ENCODE data around the gene SEMA4D.

SEMA4D gene

GRCh38 chr9:89412541-89412940 lies 85.4 kb downstream of the SEMA4D start:
- H4K20me1 ChIP-seq (ENCODE audit: insufficient read depth): no peaks in the 10 kb centered on the region
- H3K79me2 ChIP-seq (ENCODE audit: insufficient read depth, low read depth): peaks cover 46% of the 10 kb centered on the region; the same call in 1 of the 2 replicates

GRCh38 chr9:89411759-89412158 lies 86.2 kb downstream of the SEMA4D start:
- no peak overlapping the region for H3K27ac ChIP-seq
- H3K27me3 ChIP-seq (ENCODE audit: insufficient read depth, low read depth): no peaks in the 10 kb centered on the region
- H3K36me3 ChIP-seq (ENCODE audit: insufficient read depth): no peaks in the 10 kb centered on the region
- TF ChIP-seq CTCF (conservative IDR thresholded peaks at IDR 0.05; ENCODE audit: low read depth, low read length): no peak
- H3K4me3 ChIP-seq (IDR thresholded peaks at IDR 0.05; ENCODE audit: insufficient read depth, low read depth, low read length): no peak overlapping the region
- H4K20me1 ChIP-seq (ENCODE audit: insufficient read depth): no peaks in the 10 kb centered on the region
- H2AFZ ChIP-seq (ENCODE audit: low read depth): no peak overlapping the region
- no peak overlapping the region for H3K4me2 ChIP-seq
- H3K9ac ChIP-seq: no peak overlapping the region
- H3K4me1 ChIP-seq (ENCODE audit: low read depth, poor library complexity, severe bottlenecking): peaks cover 7% of the 10 kb centered on the region
- peaks cover 42% of the 10 kb centered on the region; the same call in 1 of the 2 replicates for H3K79me2 ChIP-seq (ENCODE audit: insufficient read depth, low read depth)

More at GRCh38 chr9:89412541-89412940, 85.4 kb downstream of the SEMA4D start:
- TF ChIP-seq CTCF (conservative IDR thresholded peaks at IDR 0.05; ENCODE audit: low read depth, low read length): no peak
- Histone ChIP-seq H3K4me2 (no peak overlapping the region), H3K4me3 (IDR thresholded peaks at IDR 0.05; ENCODE audit: insufficient read depth, low read depth, low read length) (no peak overlapping the region), H3K27me3 (ENCODE audit: insufficient read depth, low read depth) (no peaks in the 10 kb centered on the region), H3K27ac (no peak overlapping the region), H3K9ac (no peak overlapping the region), H3K4me1 (ENCODE audit: low read depth, poor library complexity, severe bottlenecking) (peaks cover 4% of the 10 kb centered on the region), H2AFZ (ENCODE audit: low read depth) (no peak overlapping the region), H3K36me3 (ENCODE audit: insufficient read depth) (no peaks in the 10 kb centered on the region)

GRCh38 chr9:89410641-89411350 lies 87.1 kb downstream of the SEMA4D start:
- Histone ChIP-seq H3K27me3 (ENCODE audit: insufficient read depth, low read depth) (no peaks in the 10 kb centered on the region), H4K20me1 (ENCODE audit: insufficient read depth) (no peaks in the 10 kb centered on the region), H2AFZ (ENCODE audit: low read depth) (no peak overlapping the region), H3K79me2 (ENCODE audit: insufficient read depth, low read depth) (peaks cover 35% of the 10 kb centered on the region; the same call in 1 of the 2 replicates), H3K4me2 (no peak overlapping the region), H3K4me3 (IDR thresholded peaks at IDR 0.05; ENCODE audit: insufficient read depth, low read depth, low read length) (no peak overlapping the region), H3K36me3 (ENCODE audit: insufficient read depth) (no peaks in the 10 kb centered on the region), H3K9ac (no peak overlapping the region), H3K4me1 (ENCODE audit: low read depth, poor library complexity, severe bottlenecking) (peaks cover 7% of the 10 kb centered on the region), H3K27ac (no peak overlapping the region)
- TF ChIP-seq CTCF (conservative IDR thresholded peaks at IDR 0.05; ENCODE audit: low read depth, low read length): no peak

GRCh38 chr9:89410022-89410421 lies 87.9 kb downstream of the SEMA4D start:
- no peaks in the 10 kb centered on the region for H4K20me1 ChIP-seq (ENCODE audit: insufficient read depth)
- TF ChIP-seq CTCF (conservative IDR thresholded peaks at IDR 0.05; ENCODE audit: low read depth, low read length): no peak
- H3K4me1 ChIP-seq (ENCODE audit: low read depth, poor library complexity, severe bottlenecking): peaks cover 7% of the 10 kb centered on the region
- no peaks in the 10 kb centered on the region for H3K27me3 ChIP-seq (ENCODE audit: insufficient read depth, low read depth)
- no peak overlapping the region for H3K9ac ChIP-seq
- H2AFZ ChIP-seq (ENCODE audit: low read depth): no peak overlapping the region
- H3K4me3 ChIP-seq (IDR thresholded peaks at IDR 0.05; ENCODE audit: insufficient read depth, low read depth, low read length): no peak overlapping the region
- peaks cover 28% of the 10 kb centered on the region; the same call in 1 of the 2 replicates for H3K79me2 ChIP-seq (ENCODE audit: insufficient read depth, low read depth)
- no peak overlapping the region for H3K27ac ChIP-seq
- H3K4me2 ChIP-seq: no peak overlapping the region
- H3K36me3 ChIP-seq (ENCODE audit: insufficient read depth): no peaks in the 10 kb centered on the region

All from KMS-11 (cell line).